Measurements from ENCODE around the gene ZNF79.

The ZNF79 gene

GRCh38 chr9:127390248-127390545 lies 34.0 kb upstream of the ZNF79 start:
- Histone ChIP-seq H3K27me3 (ENCODE audit: insufficient read depth, low read length) (peaks cover 4% of the 10 kb centered on the region; the same call in 1 of the 2 replicates), H3K27ac (ENCODE audit: low read depth, low read length) (no peak overlapping the region)
- 96% methylated on average over 2 of the region's 2 CpGs for WGBS

GRCh38 chr9:127390563-127390962 lies 33.6 kb upstream of the ZNF79 start:
- no peak overlapping the region for H3K4me3 ChIP-seq (ENCODE audit: low read length)
- 82% methylated on average over 5 of the region's 5 CpGs for WGBS
- H3K27me3 ChIP-seq (ENCODE audit: insufficient read depth, low read length) = peaks cover 8% of the 10 kb centered on the region; the same call in 1 of the 2 replicates
- H3K27ac ChIP-seq (ENCODE audit: low read depth, low read length) = no peak overlapping the region
- H3K36me3 ChIP-seq (ENCODE audit: insufficient read depth, low read length) = no peaks in the 10 kb centered on the region
- 0 out of 2 replicates have a peak, but pooled peaks cover 5% of the 10 kb centered on the region for H3K4me1 ChIP-seq (ENCODE audit: insufficient read depth, low read length)
- no peaks in the 10 kb centered on the region for H3K9me3 ChIP-seq (ENCODE audit: insufficient read depth, low read depth, low read length)
- H3K9ac ChIP-seq (ENCODE audit: low read depth, low read length) = no peak overlapping the region

More at GRCh38 chr9:127390248-127390545, 34.0 kb upstream of the ZNF79 start:
- Histone ChIP-seq H3K36me3 (ENCODE audit: insufficient read depth, low read length) (no peaks in the 10 kb centered on the region), H3K9ac (ENCODE audit: low read depth, low read length) (no peak overlapping the region), H3K4me3 (ENCODE audit: low read length) (no peak overlapping the region), H3K4me1 (ENCODE audit: insufficient read depth, low read length) (0 out of 2 replicates have a peak, but pooled peaks cover 5% of the 10 kb centered on the region), H3K9me3 (ENCODE audit: insufficient read depth, low read depth, low read length) (no peaks in the 10 kb centered on the region)

- no peaks in the 10 kb centered on the region for H3K36me3 ChIP-seq (ENCODE audit: insufficient read depth, low read length)
- H3K4me1 ChIP-seq (ENCODE audit: insufficient read depth, low read length) = 0 out of 2 replicates have a peak, but pooled peaks cover 5% of the 10 kb centered on the region
- 86% methylated on average over 5 of the region's 5 CpGs for WGBS
- H3K9ac ChIP-seq (ENCODE audit: low read depth, low read length) = no peak overlapping the region
- H3K9me3 ChIP-seq (ENCODE audit: insufficient read depth, low read depth, low read length) = no peaks in the 10 kb centered on the region
- H3K27me3 ChIP-seq (ENCODE audit: insufficient read depth, low read length) = peaks cover 13% of the 10 kb centered on the region; the same call in 1 of the 2 replicates
- no peak overlapping the region for H3K4me3 ChIP-seq (ENCODE audit: low read length)
- H3K27ac ChIP-seq (ENCODE audit: low read depth, low read length) = no peak overlapping the region
Measured at GRCh38 chr9:127392166-127392565, 32.0 kb upstream of the ZNF79 start.

- Histone ChIP-seq H3K36me3 (ENCODE audit: insufficient read depth, low read length) (no peaks in the 10 kb centered on the region), H3K27me3 (ENCODE audit: insufficient read depth, low read length) (peaks cover 13% of the 10 kb centered on the region; the same call in 1 of the 2 replicates), H3K27ac (ENCODE audit: low read depth, low read length) (no peak overlapping the region), H3K4me1 (ENCODE audit: insufficient read depth, low read length) (0 out of 2 replicates have a peak, but pooled peaks cover 5% of the 10 kb centered on the region), H3K4me3 (ENCODE audit: low read length) (no peak overlapping the region), H3K9me3 (ENCODE audit: insufficient read depth, low read depth, low read length) (no peaks in the 10 kb centered on the region), H3K9ac (ENCODE audit: low read depth, low read length) (no peak overlapping the region)
- 89% methylated on average over 5 of the region's 5 CpGs for WGBS
Measured at GRCh38 chr9:127392976-127393375, 31.2 kb upstream of the ZNF79 start.

GRCh38 chr9:127393645-127394044 lies 30.5 kb upstream of the ZNF79 start:
- H3K4me1 ChIP-seq (ENCODE audit: insufficient read depth, low read length) = peaks cover 8% of the 10 kb centered on the region; the same call in 1 of the 2 replicates
- H3K27me3 ChIP-seq (ENCODE audit: insufficient read depth, low read length) = peaks cover 13% of the 10 kb centered on the region; the same call in 1 of the 2 replicates
- no peaks in the 10 kb centered on the region for H3K36me3 ChIP-seq (ENCODE audit: insufficient read depth, low read length)
- H3K9ac ChIP-seq (ENCODE audit: low read depth, low read length) = no peak overlapping the region
- H3K27ac ChIP-seq (ENCODE audit: low read depth, low read length) = no peak overlapping the region
- WGBS = 100% methylated on average over 2 of the region's 2 CpGs
- H3K9me3 ChIP-seq (ENCODE audit: insufficient read depth, low read depth, low read length) = no peaks in the 10 kb centered on the region
- H3K4me3 ChIP-seq (ENCODE audit: low read length) = no peak overlapping the region

GRCh38 chr9:127395497-127396252 lies 28.5 kb upstream of the ZNF79 start:
- H3K9ac ChIP-seq (ENCODE audit: low read depth, low read length) = peak overlapping the region; percentile 52
- H3K4me3 ChIP-seq (ENCODE audit: low read length) = peak overlapping the region; percentile 65
- 77% methylated on average over 7 of the region's 7 CpGs for WGBS
- peaks cover 6% of the 10 kb centered on the region; the same call in 1 of the 2 replicates for H3K4me1 ChIP-seq (ENCODE audit: insufficient read depth, low read length)
- H3K27me3 ChIP-seq (ENCODE audit: insufficient read depth, low read length) = peaks cover 13% of the 10 kb centered on the region; the same call in 1 of the 2 replicates
- H3K9me3 ChIP-seq (ENCODE audit: insufficient read depth, low read depth, low read length) = no peaks in the 10 kb centered on the region
- H3K36me3 ChIP-seq (ENCODE audit: insufficient read depth, low read length) = no peaks in the 10 kb centered on the region; the same call in 1 of the 2 replicates
- H3K27ac ChIP-seq (ENCODE audit: low read depth, low read length) = no peak overlapping the region

GRCh38 chr9:127396253-127396807 lies 27.9 kb upstream of the ZNF79 start:
- H3K4me3 ChIP-seq (ENCODE audit: low read length) = peak overlapping the region; percentile 65
- H3K27me3 ChIP-seq (ENCODE audit: insufficient read depth, low read length) = peaks cover 13% of the 10 kb centered on the region; the same call in 1 of the 2 replicates
- H3K9ac ChIP-seq (ENCODE audit: low read depth, low read length) = peak overlapping the region; percentile 52
- H3K36me3 ChIP-seq (ENCODE audit: insufficient read depth, low read length) = peaks cover 3% of the 10 kb centered on the region
- no peaks in the 10 kb centered on the region for H3K9me3 ChIP-seq (ENCODE audit: insufficient read depth, low read depth, low read length)
- H3K27ac ChIP-seq (ENCODE audit: low read depth, low read length) = peak overlapping the region; percentile 53; the same call in 1 of the 2 replicates
- WGBS = 6% methylated on average over 27 of the region's 27 CpGs
- peaks cover 6% of the 10 kb centered on the region; the same call in 1 of the 2 replicates for H3K4me1 ChIP-seq (ENCODE audit: insufficient read depth, low read length)

GRCh38 chr9:127396808-127397645 lies 27.2 kb upstream of the ZNF79 start, which contains the start of gene SLC2A8:
Gene SLC2A8 (plus strand): TSS chr9:127397169. CDS start chr9:127397231, 62 bp downstream.
- H3K9ac ChIP-seq (ENCODE audit: low read depth, low read length) = peak within 1 kb of the TSS; percentile 60
- peak within 1 kb of the TSS; percentile 63; the same call in 1 of the 2 replicates for H3K27ac ChIP-seq (ENCODE audit: low read depth, low read length)
- no peaks in the 10 kb centered on the region for H3K9me3 ChIP-seq (ENCODE audit: insufficient read depth, low read depth, low read length)
- peaks cover 7% of the 10 kb centered on the region for H3K36me3 ChIP-seq (ENCODE audit: insufficient read depth, low read length)
- H3K27me3 ChIP-seq (ENCODE audit: insufficient read depth, low read length) = peaks cover 13% of the 10 kb centered on the region; the same call in 1 of the 2 replicates
- H3K4me1 ChIP-seq (ENCODE audit: insufficient read depth, low read length) = peaks cover 6% of the 10 kb centered on the region; the same call in 1 of the 2 replicates
- WGBS = under 1% methylated on average over 87 of the region's 87 CpGs
- peak within 1 kb of the TSS; percentile 65 for H3K4me3 ChIP-seq (ENCODE audit: low read length)

GRCh38 chr9:127397646-127398274 lies 26.4 kb upstream of the ZNF79 start:
- no peaks in the 10 kb centered on the region for H3K9me3 ChIP-seq (ENCODE audit: insufficient read depth, low read depth, low read length)
- H3K27ac ChIP-seq (ENCODE audit: low read depth, low read length) = peak overlapping the region; percentile 63; the same call in 1 of the 2 replicates
- peaks cover 10% of the 10 kb centered on the region for H3K36me3 ChIP-seq (ENCODE audit: insufficient read depth, low read length)
- WGBS = under 1% methylated on average over 44 of the region's 55 CpGs
- H3K4me3 ChIP-seq (ENCODE audit: low read length) = peak overlapping the region; percentile 65
- peaks cover 6% of the 10 kb centered on the region; the same call in 1 of the 2 replicates for H3K4me1 ChIP-seq (ENCODE audit: insufficient read depth, low read length)
- H3K9ac ChIP-seq (ENCODE audit: low read depth, low read length) = peak overlapping the region; percentile 60
- H3K27me3 ChIP-seq (ENCODE audit: insufficient read depth, low read length) = peaks cover 13% of the 10 kb centered on the region; the same call in 1 of the 2 replicates

- 51% methylated on average over 5 of the region's 5 CpGs for WGBS
- peak overlapping the region; percentile 65 for H3K4me3 ChIP-seq (ENCODE audit: low read length)
- H3K27ac ChIP-seq (ENCODE audit: low read depth, low read length) = no peak overlapping the region
- H3K9ac ChIP-seq (ENCODE audit: low read depth, low read length) = peak overlapping the region; percentile 60
- H3K9me3 ChIP-seq (ENCODE audit: insufficient read depth, low read depth, low read length) = no peaks in the 10 kb centered on the region
- peaks cover 6% of the 10 kb centered on the region; the same call in 1 of the 2 replicates for H3K4me1 ChIP-seq (ENCODE audit: insufficient read depth, low read length)
- peaks cover 10% of the 10 kb centered on the region for H3K36me3 ChIP-seq (ENCODE audit: insufficient read depth, low read length)
- H3K27me3 ChIP-seq (ENCODE audit: insufficient read depth, low read length) = peaks cover 13% of the 10 kb centered on the region; the same call in 1 of the 2 replicates
Measured at GRCh38 chr9:127398275-127398647, 25.9 kb upstream of the ZNF79 start.
